Stimulated activated memory B cell treated with anti-CD40 and anti-IgM and Interleukin-4, amounts not matched to agents 10 μg/mL and 1 μg/mL and 100 μg/mL, for 72 hours (primary cell): Measurements from ENCODE around the gene XRCC3.
A peak's percentile ranks its signal among the peaks of the same experiment; 100 is the strongest.

Experiments
- ATAC-seq: fragments of 150-1000 bp; cut with Tn5 transposase; 2 replicates; pipeline ENCODE4 v1.10.0; 2021
- H3K27ac Mint-ChIP-seq: one replicate; pipeline ENCODE4 v1.8.0; 2022; ENCODE audit warnings: mild to moderate bottlenecking, mixed read lengths
- H3K27me3 Mint-ChIP-seq: one replicate; pipeline ENCODE4 v1.8.0; 2022; ENCODE audit warnings: mixed read lengths
- H3K36me3 Mint-ChIP-seq: one replicate; pipeline ENCODE4 v1.8.0; 2022; ENCODE audit warnings: mixed read lengths
- H3K4me1 Mint-ChIP-seq: one replicate; pipeline ENCODE4 v1.8.0; 2022; ENCODE audit warnings: mixed read lengths
- H3K4me3 Mint-ChIP-seq: one replicate; pipeline ENCODE4 v1.8.0; 2022; ENCODE audit warnings: mild to moderate bottlenecking, moderate library complexity, mixed read lengths
- H3K9me3 Mint-ChIP-seq: one replicate; pipeline ENCODE4 v1.8.0; 2022; ENCODE audit warnings: mixed read lengths

Gene XRCC3

GRCh38 chr14:103687712-103688111 lies 27.5 kb downstream of the XRCC3 start:
- Mint-ChIP-seq H3K4me1 (peaks cover 44% of the 10 kb centered on the region), H3K27ac (no peak overlapping the region), H3K36me3 (peaks cover 29% of the 10 kb centered on the region), H3K9me3 (no peaks in the 10 kb centered on the region), H3K4me3 (no peak overlapping the region), H3K27me3 (no peaks in the 10 kb centered on the region)
- no peak for ATAC-seq

DNA sequence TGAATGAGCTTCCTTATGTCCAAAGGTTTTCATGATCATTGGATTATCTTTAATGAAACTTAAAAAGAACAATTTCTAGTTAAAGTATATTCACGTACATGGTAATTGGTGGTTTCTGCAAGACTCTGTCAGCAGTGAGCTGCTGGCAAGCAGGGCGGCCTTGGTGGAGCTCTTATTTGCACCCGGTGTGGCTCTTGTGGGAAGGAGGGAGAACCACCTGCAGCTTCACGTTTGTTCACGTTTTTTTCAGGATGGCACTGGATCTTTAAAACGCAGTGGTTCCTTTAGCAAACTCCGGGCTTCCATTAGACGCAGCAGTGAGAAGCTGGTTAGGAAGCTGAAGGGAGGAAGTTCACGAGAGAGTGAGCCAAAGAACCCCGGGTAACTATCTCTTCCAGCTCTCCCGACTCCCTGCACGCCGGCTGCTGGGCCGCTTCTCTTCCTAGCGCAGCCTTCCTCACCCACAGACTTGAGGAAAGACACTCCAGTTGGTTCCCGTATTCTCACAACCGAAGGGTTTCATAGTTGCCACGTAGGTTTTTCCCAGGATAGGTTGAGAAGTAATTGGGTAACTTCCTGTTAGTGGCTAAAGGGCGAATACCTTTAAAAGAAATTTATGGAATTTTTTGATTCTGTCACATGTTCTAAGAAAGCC lies 28.3 kb downstream of the XRCC3 start:
- H3K36me3 Mint-ChIP-seq = peaks cover 29% of the 10 kb centered on the region

DNA sequence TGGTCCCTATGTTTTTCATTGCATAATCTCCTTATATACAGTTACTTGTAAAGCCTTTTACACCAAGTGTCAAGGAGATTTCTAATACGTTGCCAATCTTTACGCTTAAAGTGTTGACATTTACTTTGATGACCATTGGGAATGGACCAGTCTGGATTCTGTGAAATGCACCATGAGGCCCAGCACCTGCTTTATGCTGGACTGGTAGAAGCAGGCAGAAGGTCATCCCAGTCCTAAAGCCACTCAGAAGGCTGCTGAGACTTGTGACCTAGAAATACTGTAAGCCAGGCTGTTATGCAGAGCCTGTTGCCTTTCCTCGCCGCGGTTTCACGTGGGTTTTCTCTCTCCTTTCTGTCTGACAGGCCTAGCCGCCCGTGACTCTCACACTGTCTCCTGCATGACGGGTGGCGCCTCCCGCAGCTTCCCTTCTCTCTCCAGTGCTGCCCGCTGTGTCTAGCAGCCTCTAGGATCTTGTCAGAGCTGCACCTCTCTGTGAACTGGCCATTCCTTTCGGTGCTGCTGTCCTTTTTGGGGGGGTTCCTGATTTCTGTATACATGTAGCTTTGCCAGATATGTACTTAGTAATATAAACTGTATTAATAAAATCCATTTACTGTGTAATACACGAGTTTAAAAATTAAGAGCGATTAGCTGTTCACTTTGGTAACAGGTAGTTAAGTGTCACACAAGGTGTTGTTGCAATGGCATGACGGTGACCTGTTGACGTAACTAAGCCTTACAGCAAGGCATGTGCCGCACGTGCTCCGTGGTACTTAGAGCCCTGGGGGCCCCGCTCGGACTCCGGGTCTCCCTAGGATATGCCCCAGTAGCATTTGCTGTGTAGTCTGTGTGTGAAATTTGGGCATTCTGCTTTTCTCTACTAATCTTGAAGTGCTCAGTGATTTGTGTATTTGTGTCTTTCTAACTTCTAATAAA lies 29.7 kb downstream of the XRCC3 start:
- no peak overlapping the region for H3K4me3 Mint-ChIP-seq
- no peaks in the 10 kb centered on the region for H3K9me3 Mint-ChIP-seq
- no peak overlapping the region for H3K27ac Mint-ChIP-seq
- H3K27me3 Mint-ChIP-seq = no peaks in the 10 kb centered on the region
- peaks cover 23% of the 10 kb centered on the region for H3K4me1 Mint-ChIP-seq
- peaks cover 29% of the 10 kb centered on the region for H3K36me3 Mint-ChIP-seq
- no peak for ATAC-seq

More for the DNA sequence above, 28.3 kb downstream of the XRCC3 start:
- Mint-ChIP-seq H3K9me3 (no peaks in the 10 kb centered on the region), H3K27ac (no peak overlapping the region), H3K27me3 (no peaks in the 10 kb centered on the region), H3K4me1 (peaks cover 37% of the 10 kb centered on the region), H3K4me3 (no peak overlapping the region)
- ATAC-seq = no peak

DNA sequence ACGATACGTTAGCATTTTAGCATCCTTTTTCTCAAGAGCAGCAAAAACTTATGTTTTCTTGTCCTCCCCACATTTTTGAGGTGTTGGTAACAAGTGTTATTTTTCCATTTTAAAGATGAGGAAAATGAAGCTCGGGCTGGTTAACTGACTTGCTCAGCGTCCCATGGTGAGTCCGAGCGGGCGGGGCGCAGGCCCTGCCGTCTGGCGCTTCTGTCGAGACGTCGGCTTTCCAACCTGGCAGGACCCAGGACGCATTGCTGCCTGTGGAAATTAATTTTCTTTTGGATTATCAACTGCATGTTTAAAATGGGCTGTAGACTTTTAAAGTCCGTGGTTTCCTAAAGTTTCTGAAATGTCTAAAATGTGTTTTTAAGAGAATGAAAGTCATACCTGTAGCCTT lies 30.4 kb downstream of the XRCC3 start:
- Mint-ChIP-seq H3K27me3 (no peaks in the 10 kb centered on the region), H3K4me3 (no peak overlapping the region), H3K36me3 (peaks cover 28% of the 10 kb centered on the region), H3K4me1 (peaks cover 18% of the 10 kb centered on the region), H3K9me3 (no peaks in the 10 kb centered on the region), H3K27ac (no peak overlapping the region)
- ATAC-seq = no peak

- no peak for ATAC-seq
- no peaks in the 10 kb centered on the region for H3K9me3 Mint-ChIP-seq
- no peaks in the 10 kb centered on the region for H3K27me3 Mint-ChIP-seq
- no peak overlapping the region for H3K4me3 Mint-ChIP-seq
- H3K36me3 Mint-ChIP-seq = peaks cover 26% of the 10 kb centered on the region
- H3K27ac Mint-ChIP-seq = no peak overlapping the region
- H3K4me1 Mint-ChIP-seq = peaks cover 18% of the 10 kb centered on the region
Measured at GRCh38 chr14:103684471-103684870, 30.8 kb downstream of the XRCC3 start.

GRCh38 chr14:103683139-103683538 lies 32.1 kb downstream of the XRCC3 start:
- peaks cover 31% of the 10 kb centered on the region for H3K36me3 Mint-ChIP-seq
- H3K4me1 Mint-ChIP-seq = peaks cover 11% of the 10 kb centered on the region
- no peak overlapping the region for H3K27ac Mint-ChIP-seq
- no peaks in the 10 kb centered on the region for H3K27me3 Mint-ChIP-seq
- no peak overlapping the region for H3K4me3 Mint-ChIP-seq
- H3K9me3 Mint-ChIP-seq = no peaks in the 10 kb centered on the region
- no peak for ATAC-seq

- H3K27me3 Mint-ChIP-seq = no peaks in the 10 kb centered on the region
- ATAC-seq = no peak
- H3K27ac Mint-ChIP-seq = peak overlapping the region; percentile 41
- peaks cover 10% of the 10 kb centered on the region for H3K4me1 Mint-ChIP-seq
- H3K4me3 Mint-ChIP-seq = no peak overlapping the region
- peaks cover 31% of the 10 kb centered on the region for H3K36me3 Mint-ChIP-seq
- no peaks in the 10 kb centered on the region for H3K9me3 Mint-ChIP-seq
Measured at GRCh38 chr14:103680491-103681231, 34.6 kb downstream of the XRCC3 start.

DNA sequence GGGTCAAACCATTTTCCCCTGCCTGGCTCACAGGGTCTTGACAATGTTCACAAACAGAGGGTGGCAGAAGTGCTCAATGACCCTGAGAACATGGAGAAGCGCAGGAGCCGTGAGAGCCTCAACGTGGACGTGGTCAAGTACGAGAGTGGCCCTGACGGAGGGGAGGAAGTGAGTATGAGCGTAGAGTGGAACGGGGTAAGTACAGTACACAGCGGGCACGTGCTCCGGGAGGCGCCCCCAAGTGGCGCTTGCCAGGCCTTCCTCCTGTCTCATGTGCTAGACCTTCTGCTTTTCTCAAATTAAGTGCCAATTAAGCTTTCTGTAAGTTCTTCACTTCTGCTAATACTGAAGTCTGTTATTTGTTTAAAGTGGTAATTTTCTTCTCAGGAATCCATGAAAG lies 35.9 kb downstream of the XRCC3 start:
- Mint-ChIP-seq H3K27me3 (no peaks in the 10 kb centered on the region), H3K27ac (peak overlapping the region; percentile 41), H3K36me3 (peaks cover 32% of the 10 kb centered on the region), H3K9me3 (no peaks in the 10 kb centered on the region), H3K4me3 (no peak overlapping the region), H3K4me1 (peaks cover 10% of the 10 kb centered on the region)
- ATAC-seq = peak; percentile 98

- H3K9me3 Mint-ChIP-seq = no peaks in the 10 kb centered on the region
- ATAC-seq = no peak
- no peaks in the 10 kb centered on the region for H3K27me3 Mint-ChIP-seq
- H3K4me3 Mint-ChIP-seq = no peak overlapping the region
- H3K4me1 Mint-ChIP-seq = peaks cover 10% of the 10 kb centered on the region
- no peak overlapping the region for H3K27ac Mint-ChIP-seq
- peaks cover 48% of the 10 kb centered on the region for H3K36me3 Mint-ChIP-seq
Measured at GRCh38 chr14:103676881-103677675, 38.2 kb downstream of the XRCC3 start.

GRCh38 chr14:103675957-103676356 lies 39.3 kb downstream of the XRCC3 start:
- Mint-ChIP-seq H3K9me3 (no peaks in the 10 kb centered on the region), H3K27ac (no peak overlapping the region), H3K4me1 (peaks cover 10% of the 10 kb centered on the region), H3K4me3 (no peak overlapping the region), H3K36me3 (peaks cover 55% of the 10 kb centered on the region), H3K27me3 (no peaks in the 10 kb centered on the region)
- no peak for ATAC-seq

DNA sequence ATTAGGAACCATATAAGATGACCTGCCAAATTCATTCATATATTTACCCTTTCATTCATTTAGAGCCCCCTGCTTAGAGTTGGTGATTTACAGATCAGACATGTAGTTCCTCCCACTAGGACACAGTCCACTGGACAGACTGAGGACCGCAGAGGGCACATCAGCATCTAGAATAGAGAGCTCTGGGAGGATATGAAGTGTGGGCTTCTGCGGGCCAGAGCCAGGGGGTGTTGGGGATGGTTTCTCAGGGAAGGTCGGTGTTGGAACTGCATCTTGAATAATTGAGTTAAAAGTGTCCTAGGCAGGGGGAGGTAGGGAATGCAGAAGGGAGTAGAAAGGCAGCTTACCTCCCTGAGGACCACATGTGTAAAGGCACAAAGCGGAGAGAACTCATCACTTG lies 43.3 kb downstream of the XRCC3 start:
- Mint-ChIP-seq H3K27me3 (no peaks in the 10 kb centered on the region), H3K4me1 (no peaks in the 10 kb centered on the region), H3K36me3 (peaks cover 49% of the 10 kb centered on the region), H3K9me3 (no peaks in the 10 kb centered on the region), H3K4me3 (no peak overlapping the region), H3K27ac (no peak overlapping the region)
- no peak for ATAC-seq

DNA sequence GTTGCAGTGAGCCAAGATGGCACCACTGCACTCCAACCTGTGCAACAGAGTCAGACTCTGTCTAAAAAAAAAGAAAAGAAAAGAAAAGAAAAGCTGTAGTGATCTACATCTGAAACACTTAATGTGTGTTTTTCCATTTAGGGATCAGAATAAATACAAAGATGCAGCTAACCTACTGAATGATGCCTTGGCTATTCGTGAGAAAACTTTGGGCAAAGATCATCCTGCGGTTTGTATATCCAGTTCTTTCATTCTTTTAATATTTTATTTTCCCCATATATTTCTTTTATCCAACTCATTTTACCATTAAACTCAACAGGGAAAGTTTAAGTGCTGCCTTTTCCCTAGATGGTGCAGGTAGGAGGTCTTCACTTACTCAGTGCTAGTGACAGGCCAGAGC lies 45.9 kb downstream of the XRCC3 start:
- no peak for ATAC-seq
- H3K4me3 Mint-ChIP-seq = no peak overlapping the region
- H3K9me3 Mint-ChIP-seq = no peaks in the 10 kb centered on the region
- H3K27me3 Mint-ChIP-seq = no peaks in the 10 kb centered on the region
- H3K27ac Mint-ChIP-seq = no peak overlapping the region
- no peaks in the 10 kb centered on the region for H3K4me1 Mint-ChIP-seq
- peaks cover 35% of the 10 kb centered on the region for H3K36me3 Mint-ChIP-seq

DNA sequence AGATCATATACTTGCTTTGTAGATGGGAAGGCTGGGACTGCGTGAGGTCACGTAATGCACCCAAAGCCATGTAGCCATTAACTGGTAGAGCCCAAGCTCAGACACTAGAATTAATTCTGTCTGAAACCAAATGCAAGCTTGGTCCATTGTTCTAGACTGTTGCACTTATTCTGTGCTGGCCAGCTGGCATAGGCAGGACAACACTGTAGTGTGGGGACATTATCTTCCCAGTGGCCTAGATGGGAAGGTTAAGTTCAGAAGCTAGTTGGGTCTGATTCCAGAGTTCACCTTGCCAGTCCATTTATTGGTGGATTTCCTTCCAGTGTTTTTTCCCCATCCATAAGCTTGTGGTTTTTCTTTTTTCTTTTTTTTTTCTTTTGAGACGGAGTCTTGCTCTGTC lies 47.1 kb downstream of the XRCC3 start:
- Mint-ChIP-seq H3K4me1 (no peaks in the 10 kb centered on the region), H3K27me3 (no peaks in the 10 kb centered on the region), H3K9me3 (no peaks in the 10 kb centered on the region), H3K4me3 (no peak overlapping the region), H3K36me3 (peaks cover 35% of the 10 kb centered on the region), H3K27ac (no peak overlapping the region)
- ATAC-seq = no peak

GRCh38 chr14:103667671-103668070 lies 47.6 kb downstream of the XRCC3 start:
- H3K4me3 Mint-ChIP-seq = no peak overlapping the region
- H3K4me1 Mint-ChIP-seq = no peaks in the 10 kb centered on the region
- no peaks in the 10 kb centered on the region for H3K9me3 Mint-ChIP-seq
- H3K27ac Mint-ChIP-seq = no peak overlapping the region
- ATAC-seq = no peak
- no peaks in the 10 kb centered on the region for H3K27me3 Mint-ChIP-seq
- H3K36me3 Mint-ChIP-seq = peaks cover 31% of the 10 kb centered on the region

DNA sequence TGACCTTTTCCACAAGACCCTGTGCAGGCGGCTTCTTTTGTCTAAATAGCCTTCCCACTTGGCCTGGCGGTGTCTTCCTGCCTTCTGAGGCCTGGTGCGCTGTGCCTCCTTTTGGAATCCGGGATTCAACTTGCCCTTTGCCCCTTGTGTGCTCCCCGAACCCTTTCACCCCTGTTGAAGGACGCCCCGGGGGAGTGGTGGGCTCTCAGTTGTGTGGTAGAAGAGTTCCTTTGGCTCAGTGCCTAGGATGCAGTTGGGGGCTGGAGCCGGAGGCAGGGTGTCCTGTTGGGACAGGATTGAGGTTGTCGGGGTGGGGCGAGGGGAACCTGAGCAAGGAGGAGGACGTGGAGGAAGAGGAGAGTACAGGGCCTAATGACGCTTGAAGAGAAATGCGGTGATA lies 51.7 kb downstream of the XRCC3 start:
- no peak overlapping the region for H3K27ac Mint-ChIP-seq
- H3K27me3 Mint-ChIP-seq = no peaks in the 10 kb centered on the region
- no peaks in the 10 kb centered on the region for H3K9me3 Mint-ChIP-seq
- ATAC-seq = no peak
- no peaks in the 10 kb centered on the region for H3K4me1 Mint-ChIP-seq
- peaks cover 19% of the 10 kb centered on the region for H3K36me3 Mint-ChIP-seq
- no peak overlapping the region for H3K4me3 Mint-ChIP-seq
